Testis (tissue), 2 donors: ENCODE data around the gene TNFRSF8.

Source experiments
- POLR2A ChIP-seq: fragments of 450-650 bp; IDR thresholded peaks from one replicate; pipeline ENCODE4 v1.6.1; 2017; ENCODE audit warnings: antibody characterized with exemption, mild to moderate bottlenecking, moderate library complexity
- TF ChIP-seq, protein P1 (sequence below), 3 experiments: fragments of 450-650 bp in 2 of 3; fragments of 200-600 bp in 1 of 3; sonication (generic) in 1 of 3; IDR thresholded peaks; one replicate each; pipeline ENCODE4 v1.5.1; 2016 to 2019; ENCODE audit warnings: antibody characterized with exemption in 3 of 3, mild to moderate bottlenecking in 2 of 3, moderate library complexity in 1 of 3

DNA sequence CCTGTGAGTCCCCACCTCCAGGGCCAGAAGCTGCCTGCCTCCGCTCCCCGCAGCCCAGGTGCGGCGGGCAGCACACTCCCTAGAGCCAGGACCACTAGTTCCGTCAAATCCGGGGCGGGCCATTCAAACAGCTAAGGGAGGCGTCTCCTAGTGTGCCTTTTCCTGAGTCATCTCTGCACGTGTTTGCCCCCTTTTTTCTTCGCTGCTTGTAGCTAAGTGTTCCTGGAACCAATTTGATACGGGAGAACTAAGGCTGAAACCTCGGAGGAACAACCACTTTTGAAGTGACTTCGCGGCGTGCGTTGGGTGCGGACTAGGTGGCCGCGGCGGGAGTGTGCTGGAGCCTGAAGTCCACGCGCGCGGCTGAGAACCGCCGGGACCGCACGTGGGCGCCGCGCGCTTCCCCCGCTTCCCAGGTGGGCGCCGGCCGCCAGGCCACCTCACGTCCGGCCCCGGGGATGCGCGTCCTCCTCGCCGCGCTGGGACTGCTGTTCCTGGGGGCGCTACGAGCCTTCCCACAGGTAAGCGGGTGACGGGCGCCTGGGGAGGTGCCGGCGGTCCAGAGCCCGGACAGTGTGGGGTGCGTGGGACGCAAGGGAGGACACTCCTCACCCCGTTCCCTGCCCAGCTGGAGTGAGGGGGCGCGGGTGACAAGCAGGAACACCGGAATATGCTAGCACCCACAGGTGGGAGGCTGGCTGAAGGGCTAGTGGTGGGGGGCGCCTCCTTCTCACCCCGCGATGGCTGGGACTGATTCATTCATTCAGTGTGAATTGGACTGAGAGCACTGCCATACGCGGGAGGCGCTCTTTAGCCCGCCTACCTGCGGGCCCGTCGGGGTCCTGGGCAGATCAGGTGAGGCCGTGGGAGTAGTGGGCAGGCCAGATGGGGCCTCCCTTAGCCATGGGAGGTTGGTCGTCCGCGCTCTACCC, at the start of gene TNFRSF8:
- TF ChIP-seq, protein P1, sequence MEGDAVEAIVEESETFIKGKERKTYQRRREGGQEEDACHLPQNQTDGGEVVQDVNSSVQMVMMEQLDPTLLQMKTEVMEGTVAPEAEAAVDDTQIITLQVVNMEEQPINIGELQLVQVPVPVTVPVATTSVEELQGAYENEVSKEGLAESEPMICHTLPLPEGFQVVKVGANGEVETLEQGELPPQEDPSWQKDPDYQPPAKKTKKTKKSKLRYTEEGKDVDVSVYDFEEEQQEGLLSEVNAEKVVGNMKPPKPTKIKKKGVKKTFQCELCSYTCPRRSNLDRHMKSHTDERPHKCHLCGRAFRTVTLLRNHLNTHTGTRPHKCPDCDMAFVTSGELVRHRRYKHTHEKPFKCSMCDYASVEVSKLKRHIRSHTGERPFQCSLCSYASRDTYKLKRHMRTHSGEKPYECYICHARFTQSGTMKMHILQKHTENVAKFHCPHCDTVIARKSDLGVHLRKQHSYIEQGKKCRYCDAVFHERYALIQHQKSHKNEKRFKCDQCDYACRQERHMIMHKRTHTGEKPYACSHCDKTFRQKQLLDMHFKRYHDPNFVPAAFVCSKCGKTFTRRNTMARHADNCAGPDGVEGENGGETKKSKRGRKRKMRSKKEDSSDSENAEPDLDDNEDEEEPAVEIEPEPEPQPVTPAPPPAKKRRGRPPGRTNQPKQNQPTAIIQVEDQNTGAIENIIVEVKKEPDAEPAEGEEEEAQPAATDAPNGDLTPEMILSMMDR (IDR thresholded peaks at IDR 0.05): no peak
- TF ChIP-seq POLR2A: no peak
